H1 (cell line): ENCODE measurements around the gene SEZ6. TPM values are rescaled to one million over a fixed set of nuclear protein-coding genes. Genes with fewer than 3 reads are reported as not detected.

Experiments used
- BACH1 ChIP-seq: IDR thresholded peaks from 2 replicates; pipeline ENCODE4 v1.6.1; 2012; ENCODE audit warnings: low read length, improper control_type of control experiment
- BCL11A ChIP-seq, 2 experiments: IDR thresholded peaks; one replicate each; pipeline ENCODE4 v1.6.1; 2011; ENCODE audit warnings: low read depth in 2 of 2, low read length in 2 of 2, mild to moderate bottlenecking in 2 of 2
- HDAC2 ChIP-seq, 2 experiments: fragments of 300-600 bp in 1 of 2; sonication (generic) in 1 of 2; IDR thresholded peaks; 2 replicates each; pipeline ENCODE4 v1.6.1; 2011 to 2012; ENCODE audit warnings: low read depth in 2 of 2, low read length in 2 of 2, mild to moderate bottlenecking in 2 of 2, moderate library complexity in 2 of 2, borderline replicate concordance in 1 of 2, inconsistent platforms in 1 of 2
- KDM4A ChIP-seq: IDR thresholded peaks from one replicate; pipeline ENCODE4 v1.7.1; 2012; ENCODE audit warnings: low read depth, mild to moderate bottlenecking, moderate library complexity, low read length, inconsistent platforms; ENCODE audit not compliant: severe bottlenecking
- NANOG ChIP-seq: IDR thresholded peaks from 2 replicates; pipeline ENCODE4 v1.6.1; 2011; ENCODE audit warnings: low read length, low read depth, mild to moderate bottlenecking, inconsistent platforms; ENCODE audit not compliant: insufficient read depth, poor library complexity, severe bottlenecking
- POLR2A ChIP-seq, 2 experiments: IDR thresholded peaks; 1 replicate in 1 of 2; 2 replicates in 1 of 2; pipeline ENCODE4 v1.6.1; 2011; ENCODE audit warnings: low read depth in 2 of 2, low read length in 2 of 2, mild to moderate bottlenecking in 2 of 2; ENCODE audit errors: control extremely low read depth in 1 of 2
- POLR2AphosphoS5 ChIP-seq: IDR thresholded peaks from 2 replicates; pipeline ENCODE4 v1.6.1; 2011; ENCODE audit warnings: low read depth, low read length
- SP1 ChIP-seq: IDR thresholded peaks from 2 replicates; pipeline ENCODE4 v1.6.1; 2011; ENCODE audit warnings: low read depth, low read length
- polyA plus RNA-seq, 7 experiments: library from polyadenylated mRNA; depleted of rRNA in 3 of 7; stranded (reverse) in 5 of 7; unstranded in 2 of 7; fragments of >200 nt in 5 of 7; fragments of 200-250 nt in 2 of 7; gene quantifications; 1 replicate in 5 of 7; 2 replicates in 1 of 7; 4 replicates in 1 of 7; pipeline versions ENCODE4 v1.2.1 to v1.2.3, GENCODE V29; 2011 to 2013; ENCODE audit warnings: missing spikeins in 2 of 7, mixed read lengths in 2 of 7
- total RNA-seq: library from RNA; stranded (reverse); fragmentation: NEBNext Ultra II Directional; extraction: Animal tissue kit (Norgen Biotek cat#: 25700); gene quantifications from 2 replicates; pipeline ENCODE4 v1.2.1, GENCODE V29; 2021
- TF ChIP-seq, protein P1 (sequence below): fragments of 300-600 bp; sonication (generic); IDR thresholded peaks from 2 replicates; pipeline ENCODE4 v1.7.1; 2012; ENCODE audit warnings: low read length, moderate library complexity, mild to moderate bottlenecking, inconsistent platforms; ENCODE audit not compliant: insufficient replicate concordance
- TF ChIP-seq, protein P2 (sequence below): IDR thresholded peaks from 2 replicates; pipeline ENCODE4 v1.6.1; 2012; ENCODE audit warnings: low read length, inconsistent platforms

SEZ6 gene
- total and polyA plus RNA-seq, 2 of the 8 experiments (the other 6 are each of a cell fraction or from before 2014, with no cell fraction given): 6.9 to 16.1 TPM

DNA sequence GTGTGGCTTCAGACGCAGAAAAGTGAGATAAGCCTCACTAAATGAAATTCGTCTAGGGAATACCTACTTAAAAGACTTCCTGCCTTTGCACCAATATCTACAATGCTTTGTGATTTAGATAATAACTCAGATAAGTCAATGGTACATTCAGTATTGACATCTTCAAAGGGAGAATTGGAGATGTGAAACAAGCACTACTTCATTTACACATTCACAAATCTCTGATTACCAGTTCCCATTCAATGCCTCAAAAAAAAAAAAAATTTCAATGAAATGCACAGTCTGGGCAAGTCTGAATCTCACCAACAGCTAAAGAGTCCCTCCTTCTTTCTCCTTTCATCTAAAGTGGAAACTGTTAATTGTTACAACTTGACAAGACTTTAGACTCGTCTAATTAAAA, 58.2 kb downstream of the SEZ6 start (continued):
- TF ChIP-seq, protein P1, sequence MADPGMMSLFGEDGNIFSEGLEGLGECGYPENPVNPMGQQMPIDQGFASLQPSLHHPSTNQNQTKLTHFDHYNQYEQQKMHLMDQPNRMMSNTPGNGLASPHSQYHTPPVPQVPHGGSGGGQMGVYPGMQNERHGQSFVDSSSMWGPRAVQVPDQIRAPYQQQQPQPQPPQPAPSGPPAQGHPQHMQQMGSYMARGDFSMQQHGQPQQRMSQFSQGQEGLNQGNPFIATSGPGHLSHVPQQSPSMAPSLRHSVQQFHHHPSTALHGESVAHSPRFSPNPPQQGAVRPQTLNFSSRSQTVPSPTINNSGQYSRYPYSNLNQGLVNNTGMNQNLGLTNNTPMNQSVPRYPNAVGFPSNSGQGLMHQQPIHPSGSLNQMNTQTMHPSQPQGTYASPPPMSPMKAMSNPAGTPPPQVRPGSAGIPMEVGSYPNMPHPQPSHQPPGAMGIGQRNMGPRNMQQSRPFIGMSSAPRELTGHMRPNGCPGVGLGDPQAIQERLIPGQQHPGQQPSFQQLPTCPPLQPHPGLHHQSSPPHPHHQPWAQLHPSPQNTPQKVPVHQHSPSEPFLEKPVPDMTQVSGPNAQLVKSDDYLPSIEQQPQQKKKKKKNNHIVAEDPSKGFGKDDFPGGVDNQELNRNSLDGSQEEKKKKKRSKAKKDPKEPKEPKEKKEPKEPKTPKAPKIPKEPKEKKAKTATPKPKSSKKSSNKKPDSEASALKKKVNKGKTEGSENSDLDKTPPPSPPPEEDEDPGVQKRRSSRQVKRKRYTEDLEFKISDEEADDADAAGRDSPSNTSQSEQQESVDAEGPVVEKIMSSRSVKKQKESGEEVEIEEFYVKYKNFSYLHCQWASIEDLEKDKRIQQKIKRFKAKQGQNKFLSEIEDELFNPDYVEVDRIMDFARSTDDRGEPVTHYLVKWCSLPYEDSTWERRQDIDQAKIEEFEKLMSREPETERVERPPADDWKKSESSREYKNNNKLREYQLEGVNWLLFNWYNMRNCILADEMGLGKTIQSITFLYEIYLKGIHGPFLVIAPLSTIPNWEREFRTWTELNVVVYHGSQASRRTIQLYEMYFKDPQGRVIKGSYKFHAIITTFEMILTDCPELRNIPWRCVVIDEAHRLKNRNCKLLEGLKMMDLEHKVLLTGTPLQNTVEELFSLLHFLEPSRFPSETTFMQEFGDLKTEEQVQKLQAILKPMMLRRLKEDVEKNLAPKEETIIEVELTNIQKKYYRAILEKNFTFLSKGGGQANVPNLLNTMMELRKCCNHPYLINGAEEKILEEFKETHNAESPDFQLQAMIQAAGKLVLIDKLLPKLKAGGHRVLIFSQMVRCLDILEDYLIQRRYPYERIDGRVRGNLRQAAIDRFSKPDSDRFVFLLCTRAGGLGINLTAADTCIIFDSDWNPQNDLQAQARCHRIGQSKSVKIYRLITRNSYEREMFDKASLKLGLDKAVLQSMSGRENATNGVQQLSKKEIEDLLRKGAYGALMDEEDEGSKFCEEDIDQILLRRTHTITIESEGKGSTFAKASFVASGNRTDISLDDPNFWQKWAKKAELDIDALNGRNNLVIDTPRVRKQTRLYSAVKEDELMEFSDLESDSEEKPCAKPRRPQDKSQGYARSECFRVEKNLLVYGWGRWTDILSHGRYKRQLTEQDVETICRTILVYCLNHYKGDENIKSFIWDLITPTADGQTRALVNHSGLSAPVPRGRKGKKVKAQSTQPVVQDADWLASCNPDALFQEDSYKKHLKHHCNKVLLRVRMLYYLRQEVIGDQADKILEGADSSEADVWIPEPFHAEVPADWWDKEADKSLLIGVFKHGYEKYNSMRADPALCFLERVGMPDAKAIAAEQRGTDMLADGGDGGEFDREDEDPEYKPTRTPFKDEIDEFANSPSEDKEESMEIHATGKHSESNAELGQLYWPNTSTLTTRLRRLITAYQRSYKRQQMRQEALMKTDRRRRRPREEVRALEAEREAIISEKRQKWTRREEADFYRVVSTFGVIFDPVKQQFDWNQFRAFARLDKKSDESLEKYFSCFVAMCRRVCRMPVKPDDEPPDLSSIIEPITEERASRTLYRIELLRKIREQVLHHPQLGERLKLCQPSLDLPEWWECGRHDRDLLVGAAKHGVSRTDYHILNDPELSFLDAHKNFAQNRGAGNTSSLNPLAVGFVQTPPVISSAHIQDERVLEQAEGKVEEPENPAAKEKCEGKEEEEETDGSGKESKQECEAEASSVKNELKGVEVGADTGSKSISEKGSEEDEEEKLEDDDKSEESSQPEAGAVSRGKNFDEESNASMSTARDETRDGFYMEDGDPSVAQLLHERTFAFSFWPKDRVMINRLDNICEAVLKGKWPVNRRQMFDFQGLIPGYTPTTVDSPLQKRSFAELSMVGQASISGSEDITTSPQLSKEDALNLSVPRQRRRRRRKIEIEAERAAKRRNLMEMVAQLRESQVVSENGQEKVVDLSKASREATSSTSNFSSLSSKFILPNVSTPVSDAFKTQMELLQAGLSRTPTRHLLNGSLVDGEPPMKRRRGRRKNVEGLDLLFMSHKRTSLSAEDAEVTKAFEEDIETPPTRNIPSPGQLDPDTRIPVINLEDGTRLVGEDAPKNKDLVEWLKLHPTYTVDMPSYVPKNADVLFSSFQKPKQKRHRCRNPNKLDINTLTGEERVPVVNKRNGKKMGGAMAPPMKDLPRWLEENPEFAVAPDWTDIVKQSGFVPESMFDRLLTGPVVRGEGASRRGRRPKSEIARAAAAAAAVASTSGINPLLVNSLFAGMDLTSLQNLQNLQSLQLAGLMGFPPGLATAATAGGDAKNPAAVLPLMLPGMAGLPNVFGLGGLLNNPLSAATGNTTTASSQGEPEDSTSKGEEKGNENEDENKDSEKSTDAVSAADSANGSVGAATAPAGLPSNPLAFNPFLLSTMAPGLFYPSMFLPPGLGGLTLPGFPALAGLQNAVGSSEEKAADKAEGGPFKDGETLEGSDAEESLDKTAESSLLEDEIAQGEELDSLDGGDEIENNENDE: no peak
- no peak for TF ChIP-seq BCL11A (IDR thresholded peaks at IDR 0.05; ENCODE audit: low read depth in 2 of 2, low read length in 2 of 2)
- TF ChIP-seq BACH1: no peak
- no peak for TF ChIP-seq KDM4A
- TF ChIP-seq POLR2A (IDR thresholded peaks at IDR 0.05; ENCODE audit: control extremely low read depth in 1 of 2, low read depth in 2 of 2, low read length in 2 of 2): no peak
- TF ChIP-seq, protein P2, sequence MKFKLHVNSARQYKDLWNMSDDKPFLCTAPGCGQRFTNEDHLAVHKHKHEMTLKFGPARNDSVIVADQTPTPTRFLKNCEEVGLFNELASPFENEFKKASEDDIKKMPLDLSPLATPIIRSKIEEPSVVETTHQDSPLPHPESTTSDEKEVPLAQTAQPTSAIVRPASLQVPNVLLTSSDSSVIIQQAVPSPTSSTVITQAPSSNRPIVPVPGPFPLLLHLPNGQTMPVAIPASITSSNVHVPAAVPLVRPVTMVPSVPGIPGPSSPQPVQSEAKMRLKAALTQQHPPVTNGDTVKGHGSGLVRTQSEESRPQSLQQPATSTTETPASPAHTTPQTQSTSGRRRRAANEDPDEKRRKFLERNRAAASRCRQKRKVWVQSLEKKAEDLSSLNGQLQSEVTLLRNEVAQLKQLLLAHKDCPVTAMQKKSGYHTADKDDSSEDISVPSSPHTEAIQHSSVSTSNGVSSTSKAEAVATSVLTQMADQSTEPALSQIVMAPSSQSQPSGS: no peak
- no peak for TF ChIP-seq SP1
- TF ChIP-seq HDAC2 (IDR thresholded peaks at IDR 0.05; ENCODE audit: borderline replicate concordance in 1 of 2, low read depth in 2 of 2, low read length in 2 of 2): no peak
- TF ChIP-seq POLR2AphosphoS5: no peak
- no peak for TF ChIP-seq NANOG
